DMS53 treated with DMSO at 0.1 percent for 48 hours (cell line): ENCODE results near the gene SNTB2.
A peak's percentile ranks its signal among the peaks of the same experiment; 100 is the strongest.
"Not testable (repeated sequence)": the region's sequence is repeated elsewhere in the genome, so short reads cannot be mapped to it uniquely, and the experiment has no call there.

ENCODE experiments used
- DNase-seq: peaks from one replicate; lab custom pipeline; 2025; ENCODE audit not compliant: unreplicated experiment; lab: John Stamatoyannopoulos, UW

The SNTB2 gene

DNA sequence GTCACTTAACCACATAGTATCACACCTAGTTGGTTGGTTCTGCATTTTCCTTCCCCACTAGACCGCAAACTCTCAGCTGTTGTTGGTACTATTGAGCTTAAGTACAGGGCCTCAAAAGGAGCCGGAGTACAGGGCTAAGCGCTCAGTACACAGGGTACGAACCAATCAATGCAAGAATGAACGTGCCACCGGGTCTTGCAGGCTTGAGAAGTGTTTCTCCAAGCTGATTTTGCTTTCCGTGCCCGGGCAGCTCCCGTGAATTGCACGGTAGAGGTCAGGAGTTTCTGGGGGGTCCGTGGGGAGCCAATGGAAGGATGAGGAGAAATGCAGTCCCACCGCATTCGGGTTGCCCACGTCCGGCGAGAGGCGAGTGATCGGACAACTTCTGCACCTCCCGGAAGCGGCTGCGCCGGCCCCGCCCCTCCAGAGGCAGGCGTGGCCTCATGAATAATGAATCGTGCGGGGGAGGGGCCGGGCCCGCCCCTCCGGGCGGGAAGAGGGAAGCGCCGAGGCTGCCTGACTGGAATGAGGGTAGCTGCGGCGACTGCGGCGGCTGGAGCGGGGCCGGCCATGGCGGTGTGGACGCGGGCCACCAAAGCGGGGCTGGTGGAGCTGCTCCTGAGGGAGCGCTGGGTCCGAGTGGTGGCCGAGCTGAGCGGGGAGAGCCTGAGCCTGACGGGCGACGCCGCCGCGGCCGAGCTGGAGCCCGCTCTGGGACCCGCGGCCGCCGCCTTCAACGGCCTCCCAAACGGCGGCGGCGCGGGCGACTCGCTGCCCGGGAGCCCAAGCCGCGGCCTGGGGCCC is at the start of gene SNTB2:
SNTB2 (plus strand) TSS at position 523 of the 804 bp plus-strand sequence; CDS start at position 526, 3 bp downstream.
- DNase-seq, result peak; percentile 63

GRCh38 chr16:69138608-69139007 is 48.4 kb upstream of the SNTB2 start:
- DNase-seq, result no peak

GRCh38 chr16:69139464-69139863 is 47.5 kb upstream of the SNTB2 start:
- not testable (repeated sequence) for DNase-seq

GRCh38 chr16:69141014-69141413 is 46.0 kb upstream of the SNTB2 start:
- no peak for DNase-seq

DNA sequence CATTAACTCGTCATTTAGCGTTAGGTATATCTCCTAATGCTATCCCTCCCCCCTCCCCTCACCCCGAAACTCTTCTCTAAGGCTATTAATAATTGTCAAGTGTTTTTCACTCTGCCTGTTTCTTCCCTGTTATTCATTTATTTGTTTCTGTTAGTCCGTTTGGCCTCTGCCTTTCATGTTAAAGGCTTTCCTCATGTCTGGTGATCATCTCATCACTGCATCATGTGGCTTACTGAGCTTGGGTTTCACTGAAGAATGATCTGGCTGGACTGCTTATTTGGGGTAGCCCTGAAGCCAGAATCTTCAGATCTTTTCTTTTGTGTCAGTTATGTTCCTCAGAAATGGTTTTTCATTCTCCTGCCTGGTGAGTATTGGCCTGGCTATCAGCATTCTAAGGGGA is 45.0 kb upstream of the SNTB2 start:
- no peak for DNase-seq

DNA sequence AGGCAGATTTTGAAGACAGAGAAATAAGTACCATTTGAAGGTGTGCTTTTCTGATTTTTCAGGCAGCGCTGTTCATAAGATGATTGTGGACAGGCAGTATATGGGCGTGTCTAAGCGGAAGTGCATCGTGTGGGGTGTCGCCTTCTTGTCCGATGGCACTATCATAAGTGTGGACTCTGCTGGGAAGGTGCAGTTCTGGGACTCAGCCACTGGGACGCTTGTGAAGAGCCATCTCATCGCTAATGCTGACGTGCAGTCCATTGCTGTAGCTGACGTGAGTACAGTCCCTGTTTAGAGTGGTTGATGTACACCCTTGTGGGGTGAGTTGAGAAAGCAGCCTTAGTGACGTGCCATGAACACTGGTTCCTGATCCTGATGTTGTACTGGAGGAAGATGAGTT is 43.8 kb upstream of the SNTB2 start:
- DNase-seq, result no peak

GRCh38 chr16:69145658-69146057 is 41.3 kb upstream of the SNTB2 start:
- no peak for DNase-seq

DNA sequence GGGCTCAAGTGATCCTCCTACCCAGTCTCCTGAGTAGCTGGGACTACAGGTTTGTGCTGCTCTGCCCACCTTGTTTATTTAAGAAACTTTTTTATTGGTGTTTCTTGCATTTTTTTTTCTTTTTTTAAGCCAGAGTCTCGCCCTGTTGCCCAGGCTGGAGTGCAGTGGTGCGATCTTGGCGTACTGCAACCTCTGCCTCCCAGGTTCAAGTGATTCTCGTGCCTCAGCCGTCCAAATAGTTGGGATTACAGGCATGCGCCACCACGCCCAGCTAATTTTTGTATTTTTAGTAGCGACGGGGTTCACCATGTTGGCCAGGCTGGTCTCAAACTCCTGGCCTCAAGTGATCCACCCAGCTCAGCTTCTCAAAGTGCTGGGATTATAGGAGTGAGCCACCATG is 37.3 kb upstream of the SNTB2 start:
- DNase-seq, result not testable (repeated sequence)

GRCh38 chr16:69150146-69150865 is 36.7 kb upstream of the SNTB2 start:
- peak; percentile 37 for DNase-seq

DNA sequence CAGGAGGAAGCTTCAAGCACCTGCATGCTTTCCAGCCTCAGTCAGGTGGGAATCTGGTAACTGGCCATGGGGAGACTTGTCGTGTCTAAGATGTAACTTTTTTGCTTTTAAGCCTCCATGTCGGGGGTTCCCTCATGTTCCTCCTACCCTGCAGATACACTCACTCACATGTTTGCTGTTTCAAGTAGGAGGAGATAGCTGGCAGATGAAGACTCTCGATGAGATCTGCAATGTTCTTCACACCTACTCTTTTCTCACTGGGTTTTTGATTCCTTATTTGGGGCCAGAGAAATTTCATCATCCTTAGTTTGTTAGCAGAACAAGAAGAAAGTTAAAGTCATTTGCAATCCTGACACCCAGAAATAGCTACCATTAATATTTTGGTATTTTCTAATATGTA is 29.8 kb upstream of the SNTB2 start:
- no peak for DNase-seq

DNA sequence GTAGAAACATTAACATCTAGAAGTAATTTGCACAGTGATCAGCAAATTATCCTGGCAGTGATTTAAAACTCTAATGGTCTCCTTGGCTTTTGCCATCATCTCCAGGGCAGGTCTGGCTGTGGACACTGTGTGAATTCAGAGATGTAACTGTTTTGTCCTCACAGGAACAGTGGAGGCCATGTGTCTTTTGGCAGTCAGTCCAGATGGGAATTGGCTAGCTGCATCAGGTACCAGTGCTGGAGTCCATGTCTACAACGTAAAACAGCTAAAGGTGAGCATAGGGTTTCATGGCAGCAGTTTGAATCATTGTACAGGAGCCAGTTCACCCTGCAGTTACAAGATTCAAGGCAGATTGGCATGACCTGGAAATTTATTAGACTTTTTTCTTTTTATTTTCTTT is 26.8 kb upstream of the SNTB2 start:
- DNase-seq, result no peak

- DNase-seq, result no peak
These were observed 21.4 kb upstream of the SNTB2 start for GRCh38 chr16:69165584-69165983.

- no peak for DNase-seq
These were observed 20.6 kb upstream of the SNTB2 start for GRCh38 chr16:69166221-69166833.

- no peak for DNase-seq
These were observed 19.7 kb upstream of the SNTB2 start for GRCh38 chr16:69166946-69167930.

DNA sequence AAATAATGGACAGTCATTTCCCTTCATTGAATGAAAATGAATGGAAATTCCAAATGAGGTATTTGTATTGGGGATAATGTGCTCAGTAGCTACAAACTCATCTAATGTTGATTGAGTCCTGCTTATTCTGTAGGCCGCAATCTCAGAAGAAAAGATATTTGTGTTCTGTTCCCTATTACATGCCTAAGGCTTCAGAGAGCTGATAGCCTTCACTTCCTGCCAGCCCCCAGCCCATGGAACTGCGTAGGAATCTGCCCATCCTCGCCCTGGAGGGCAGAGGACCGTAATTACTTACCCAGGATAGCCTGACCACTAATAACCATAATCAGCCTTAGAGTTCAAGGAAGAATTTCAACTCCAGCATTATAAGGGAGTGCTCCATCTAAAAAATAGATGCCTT is 17.9 kb upstream of the SNTB2 start:
- DNase-seq, result no peak

DNA sequence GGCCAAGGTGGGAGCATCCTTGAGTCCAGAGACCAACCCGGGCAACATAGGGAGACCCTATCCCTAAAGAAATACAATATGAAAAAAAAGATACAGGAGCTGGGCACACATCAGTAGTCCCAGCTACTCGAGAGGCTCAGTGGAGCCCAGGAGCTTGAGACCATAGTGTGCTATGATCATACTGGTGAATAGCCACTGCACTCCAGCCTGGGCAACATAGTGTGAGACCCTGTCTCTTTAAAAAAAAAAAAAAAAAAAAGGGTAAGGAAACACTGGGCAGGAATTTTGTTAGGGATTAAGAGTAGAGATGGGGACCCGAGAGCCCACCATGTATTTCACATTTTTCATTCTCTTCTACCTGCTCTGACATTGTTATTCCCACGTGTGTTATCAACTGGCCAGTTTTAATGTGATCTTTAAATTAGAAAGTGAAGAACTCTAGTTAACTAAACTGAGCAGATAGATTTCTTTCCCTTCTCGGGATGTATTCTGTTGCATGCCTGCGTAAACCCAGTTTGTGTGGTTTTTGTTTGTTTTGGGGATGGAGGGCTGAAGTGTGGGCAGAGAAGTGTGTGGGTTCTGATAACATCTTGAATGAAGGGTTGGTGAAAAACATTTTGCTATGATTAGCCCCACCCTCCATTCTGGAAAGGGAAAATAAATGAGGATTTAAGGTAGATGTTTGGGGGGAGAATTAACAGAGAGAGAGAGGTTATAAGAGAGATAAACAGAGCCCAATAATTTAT is 17.2 kb upstream of the SNTB2 start:
- no peak for DNase-seq

GRCh38 chr16:69171325-69172084 is 15.5 kb upstream of the SNTB2 start:
- DNase-seq, result no peak

GRCh38 chr16:69176033-69176800 is 10.7 kb upstream of the SNTB2 start:
- no peak for DNase-seq
